ENCODE measurements around the gene MS4A6E. TPM values are rescaled to one million over a fixed set of nuclear protein-coding genes. Genes with fewer than 3 reads are reported as not detected.

MS4A6E gene
- not detected in 2 replicates for total RNA-seq

GRCh38 chr11:60326955-60327354 is at the start of gene MS4A6E:
Gene MS4A6E (plus strand): TSS chr11:60327255. CDS start chr11:60334896, 7,641 bp downstream.

GRCh38 chr11:60280412-60280811 is 46.6 kb upstream of the MS4A6E start, which contains the start of gene MS4A4A:
Gene MS4A4A (plus strand): TSS chr11:60280666. CDS start chr11:60280676, 10 bp downstream.

GRCh38 chr11:60378354-60378753 is 51.3 kb downstream of the MS4A6E start, which contains the start of gene MS4A7:
Gene MS4A7 (plus strand): TSS chr11:60378532. CDS start chr11:60383142, 4,610 bp downstream.

Other genes with a start within 250 kb of the MS4A6E start
- gene MS4A2, start 238.6 kb upstream of the MS4A6E start, total RNA-seq: not detected in 2 replicates
- gene MS4A6A, start 144.2 kb upstream of the MS4A6E start, total RNA-seq: not detected in 2 replicates
- gene MS4A4E, start 84.1 kb upstream of the MS4A6E start, total RNA-seq: not detected in 2 replicates
- gene MS4A4A, start 46.6 kb upstream of the MS4A6E start, total RNA-seq: not detected in 2 replicates
- not detected in 2 replicates for gene MS4A7, start 51.3 kb downstream of the MS4A6E start, total RNA-seq
- not detected in 2 replicates for gene MS4A14, start 69.2 kb downstream of the MS4A6E start, total RNA-seq
- not detected in 2 replicates for gene MS4A5, start 102.3 kb downstream of the MS4A6E start, total RNA-seq
- not detected in 2 replicates for gene MS4A1, start 128.6 kb downstream of the MS4A6E start, total RNA-seq
- not detected in 2 replicates for gene MS4A12, start 165.5 kb downstream of the MS4A6E start, total RNA-seq
- gene MS4A13, start 188.1 kb downstream of the MS4A6E start, total RNA-seq: not detected in 2 replicates